Endometrium (tissue), 2 donors: ENCODE results near the gene TNRC18.
A peak's percentile ranks its signal among the peaks of the same experiment; 100 is the strongest.

Source experiments
- FAIRE-seq: peaks from 2 replicates; lab custom pipeline; 2012; peaks lifted over from hg19 to GRCh38; lab: Jason Lieb, UNC
- donor health status: control.
- donor health status: control.

The TNRC18 gene

DNA sequence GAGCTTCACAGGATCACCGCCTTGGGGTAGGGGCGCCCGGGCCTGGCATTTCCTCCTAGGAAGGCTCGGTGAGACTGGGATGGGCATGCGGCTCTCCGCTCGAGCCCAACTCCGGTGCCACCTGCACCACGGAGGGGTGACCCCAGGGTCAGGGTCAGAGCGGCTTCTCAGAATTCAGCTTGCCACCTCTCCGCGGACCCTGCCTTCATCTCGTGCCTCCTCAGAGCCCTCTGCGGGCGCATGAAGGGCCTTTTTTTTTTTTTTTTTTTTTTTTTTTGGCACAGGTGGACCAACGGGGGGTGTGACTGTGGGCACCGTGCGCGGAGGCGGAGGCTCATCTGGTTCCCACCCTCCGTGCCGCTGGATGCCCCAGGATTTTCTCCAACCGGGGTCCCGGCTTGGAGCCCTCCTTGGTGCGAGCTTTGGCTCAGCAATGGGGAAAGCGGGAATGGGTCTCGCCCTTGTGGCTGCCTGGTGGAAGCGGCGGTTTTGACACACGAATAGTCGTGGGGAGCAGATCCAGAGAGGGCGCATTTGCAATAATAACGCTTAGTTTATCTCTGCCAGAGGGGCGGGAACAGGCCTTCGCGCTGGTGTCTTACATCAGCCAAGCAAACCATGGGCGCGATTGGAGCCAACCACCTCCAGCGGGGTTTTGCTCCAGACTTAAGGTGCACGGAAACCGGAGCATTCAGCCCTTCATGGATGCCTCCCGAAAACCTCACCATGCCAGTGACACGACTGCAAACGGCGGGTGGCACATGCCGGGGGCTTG, 5.0 kb upstream of the TNRC18 start:
- no peak for FAIRE-seq

DNA sequence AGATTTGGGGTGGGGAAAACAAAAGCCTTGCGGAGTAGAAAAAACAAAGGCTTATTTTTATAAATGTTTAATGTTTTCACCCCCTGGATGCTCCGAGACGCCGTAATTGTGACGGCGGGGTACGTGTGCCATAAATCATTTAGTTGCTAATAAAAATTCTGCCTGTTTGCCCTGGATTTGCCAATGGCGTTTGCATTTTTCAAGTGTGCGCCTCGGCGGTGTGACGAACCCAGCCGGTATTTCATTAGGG, 2.5 kb upstream of the TNRC18 start:
- FAIRE-seq: no peak

DNA sequence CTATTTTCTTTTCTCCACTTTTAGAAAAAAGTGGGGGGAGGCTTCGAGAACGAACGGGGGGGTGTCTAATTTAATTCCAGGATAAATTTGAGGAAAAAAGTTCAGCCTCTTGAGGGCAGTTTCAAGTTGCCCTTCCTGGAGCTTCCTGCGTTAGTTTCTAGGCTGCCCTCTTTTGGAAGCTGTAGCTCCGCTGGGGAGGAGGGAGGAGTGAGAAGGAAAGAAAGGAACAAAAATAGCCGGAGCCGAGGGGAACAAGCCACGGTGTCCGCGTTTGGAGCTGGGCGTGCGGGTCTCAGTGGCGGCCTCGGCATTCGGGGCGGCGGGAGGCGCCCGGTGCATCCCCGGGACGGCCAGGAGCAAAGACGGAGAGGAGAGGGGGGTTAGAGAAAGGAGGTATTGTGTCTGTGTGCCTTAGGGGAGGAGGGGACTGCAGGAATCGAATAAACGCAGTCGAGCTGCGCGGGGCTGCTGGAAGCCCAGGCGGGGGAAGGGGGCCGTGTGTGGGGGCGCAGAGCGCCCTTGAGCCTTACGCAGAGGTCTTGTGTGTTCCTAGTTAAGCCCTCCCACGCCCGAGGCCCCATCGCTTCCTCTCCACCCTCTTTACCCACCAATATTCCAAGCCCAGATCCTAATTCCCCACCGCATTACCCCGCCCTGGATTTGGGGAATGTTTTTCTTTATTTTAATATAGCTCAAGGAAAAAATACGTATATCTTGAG, 2.0 kb upstream of the TNRC18 start:
- FAIRE-seq: peak; percentile 51

DNA sequence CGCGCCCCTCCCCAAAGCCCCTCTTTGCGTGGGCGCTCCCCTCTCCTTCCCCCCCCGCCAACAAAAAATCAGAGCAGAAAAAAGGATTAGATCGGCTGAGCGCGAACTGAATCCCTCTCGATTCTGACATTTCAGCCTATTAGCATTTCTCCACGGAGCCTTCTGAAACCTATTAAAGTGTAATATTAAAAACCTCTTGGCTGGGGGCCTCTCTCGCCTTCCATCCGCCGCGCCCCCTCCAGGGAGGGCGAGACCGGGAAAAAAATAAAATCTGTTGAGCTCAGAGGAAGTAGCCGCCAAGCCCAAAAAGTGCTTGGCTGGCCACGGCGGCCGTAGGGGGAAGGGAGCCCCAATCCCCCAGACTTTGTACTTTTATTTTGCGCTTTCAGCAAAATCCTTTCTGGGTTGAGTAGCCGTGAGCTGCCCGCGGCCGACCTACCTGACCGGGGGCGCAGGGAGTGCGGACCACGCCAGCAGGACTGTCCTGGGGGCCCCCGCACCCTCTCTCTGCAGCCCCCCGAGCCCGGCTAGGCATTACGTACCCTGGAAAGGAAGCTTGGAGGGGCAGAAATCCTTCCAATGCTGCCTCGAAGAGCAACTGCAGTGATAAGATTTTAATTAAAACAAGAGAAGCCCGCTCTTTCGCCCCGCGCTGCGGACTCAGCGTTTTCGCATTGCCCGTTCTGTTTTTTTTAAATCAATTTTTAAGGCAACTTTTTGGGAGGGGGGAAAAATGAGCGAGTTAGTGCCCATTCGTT, 1.3 kb upstream of the TNRC18 start:
- no peak for FAIRE-seq

DNA sequence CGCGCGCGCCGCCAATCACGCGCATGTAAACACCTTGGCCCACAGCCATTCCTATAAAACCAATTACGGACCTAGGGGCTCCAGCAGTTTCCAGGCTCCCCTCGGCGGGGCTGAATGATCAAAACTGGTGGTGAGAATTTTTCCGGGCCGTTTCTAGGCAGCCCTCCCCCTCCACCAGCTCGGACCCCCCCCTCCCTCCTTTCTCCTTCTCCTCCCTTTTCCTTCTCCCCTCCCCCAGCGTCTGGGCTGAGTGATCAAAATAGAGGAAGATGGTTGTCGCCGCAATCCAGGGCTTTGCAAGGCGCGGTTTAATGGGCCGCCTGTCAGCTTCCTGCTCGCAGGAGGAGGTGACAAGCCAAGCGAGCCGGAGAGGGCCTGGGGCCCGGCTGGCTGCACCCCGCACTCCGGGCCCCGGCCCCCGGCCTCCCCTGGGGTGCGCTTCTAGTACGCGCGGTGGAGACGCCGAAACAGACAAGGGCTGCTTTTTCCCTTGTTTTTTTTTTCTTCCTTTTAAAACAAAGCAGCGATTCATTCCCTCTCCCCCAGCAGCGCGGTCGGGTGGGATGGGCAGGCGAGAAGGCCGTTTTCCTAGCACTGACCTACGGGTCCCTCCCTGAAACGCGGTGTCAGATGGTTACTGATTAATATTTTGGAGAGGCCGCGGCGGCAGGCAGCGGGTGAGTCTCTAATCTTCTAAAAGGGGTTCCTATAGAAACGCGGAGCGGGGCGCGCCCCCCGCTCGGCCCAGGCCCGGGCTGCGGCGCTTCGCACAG, 528 bp upstream of the TNRC18 start:
- FAIRE-seq: no peak

DNA sequence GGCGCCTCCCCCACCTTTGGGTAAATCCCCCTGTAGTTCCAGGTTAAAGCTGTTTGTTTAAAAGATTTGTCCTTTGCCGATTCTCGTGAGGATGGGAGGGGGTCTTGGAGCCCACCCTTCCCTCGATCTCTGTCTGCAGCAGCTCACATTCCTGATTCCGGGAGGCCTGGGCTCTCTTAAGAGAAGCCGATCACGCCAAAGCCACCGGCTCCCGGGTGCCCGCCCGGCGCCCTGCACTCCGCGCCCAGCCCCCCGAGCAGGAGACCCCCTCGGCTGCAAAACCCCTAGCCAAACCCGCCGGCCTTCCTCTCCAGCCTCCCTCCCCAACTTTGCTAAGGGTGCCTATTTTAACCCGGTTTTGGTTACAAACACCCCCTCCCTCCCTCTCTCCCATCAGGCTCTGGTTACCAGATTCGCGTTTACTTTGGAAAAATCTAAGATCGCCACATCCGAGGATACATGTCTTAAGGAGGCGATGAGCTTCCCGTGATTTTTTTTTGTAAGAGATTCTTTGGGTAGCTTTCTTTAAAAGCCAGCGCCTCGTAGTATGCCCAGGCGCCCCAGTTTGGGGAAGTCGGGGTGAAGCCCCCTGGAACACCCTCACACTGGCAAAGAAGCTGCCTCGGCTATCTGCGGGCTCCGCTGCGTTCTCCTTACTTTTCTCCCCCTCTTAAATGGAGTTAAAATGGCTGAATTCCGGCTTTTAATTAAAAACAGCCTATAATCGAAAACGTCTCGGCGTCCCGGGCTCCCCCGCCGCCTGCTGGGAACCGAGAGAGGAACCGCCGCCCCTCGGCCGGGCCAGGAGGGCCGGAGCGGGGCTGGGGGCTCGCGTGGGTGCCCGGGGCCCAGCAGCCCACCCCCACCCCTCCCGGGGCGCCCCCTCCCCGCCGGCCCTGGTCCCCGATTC, 983 bp downstream of the TNRC18 start:
- no peak for FAIRE-seq

DNA sequence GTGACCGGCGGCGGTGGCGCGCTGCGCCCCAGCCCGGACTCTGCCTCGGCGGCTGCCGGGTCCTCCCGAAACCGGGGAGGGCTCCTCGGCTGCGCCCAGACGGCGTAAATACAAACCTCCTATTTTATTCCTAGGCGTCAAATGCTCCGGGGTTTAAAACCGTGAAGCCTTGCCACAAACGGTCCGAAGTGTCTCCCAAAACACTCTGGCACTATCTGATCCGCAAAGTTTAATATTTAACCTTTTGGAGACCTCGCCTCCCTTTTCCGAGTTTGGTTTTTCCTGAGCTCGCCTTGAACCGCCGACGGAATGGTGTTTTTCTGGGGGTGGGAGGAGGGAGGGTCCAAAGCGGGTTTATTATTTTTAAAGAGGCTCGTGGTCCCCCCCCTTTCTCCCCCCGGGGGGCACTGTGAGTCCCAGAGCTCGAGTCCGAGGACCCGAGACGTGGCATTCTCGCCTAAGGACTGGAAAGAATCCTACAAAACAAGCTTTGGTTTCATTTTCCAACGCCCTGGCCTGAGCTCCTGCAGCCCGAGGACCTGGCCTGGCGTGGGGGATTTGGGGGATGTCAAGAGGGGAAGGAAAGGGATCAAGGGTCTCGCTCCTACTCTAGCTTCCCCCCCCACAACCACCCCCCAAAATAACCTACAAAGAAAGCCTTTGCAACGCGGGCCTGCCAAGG, 1.8 kb downstream of the TNRC18 start:
- FAIRE-seq: no peak

DNA sequence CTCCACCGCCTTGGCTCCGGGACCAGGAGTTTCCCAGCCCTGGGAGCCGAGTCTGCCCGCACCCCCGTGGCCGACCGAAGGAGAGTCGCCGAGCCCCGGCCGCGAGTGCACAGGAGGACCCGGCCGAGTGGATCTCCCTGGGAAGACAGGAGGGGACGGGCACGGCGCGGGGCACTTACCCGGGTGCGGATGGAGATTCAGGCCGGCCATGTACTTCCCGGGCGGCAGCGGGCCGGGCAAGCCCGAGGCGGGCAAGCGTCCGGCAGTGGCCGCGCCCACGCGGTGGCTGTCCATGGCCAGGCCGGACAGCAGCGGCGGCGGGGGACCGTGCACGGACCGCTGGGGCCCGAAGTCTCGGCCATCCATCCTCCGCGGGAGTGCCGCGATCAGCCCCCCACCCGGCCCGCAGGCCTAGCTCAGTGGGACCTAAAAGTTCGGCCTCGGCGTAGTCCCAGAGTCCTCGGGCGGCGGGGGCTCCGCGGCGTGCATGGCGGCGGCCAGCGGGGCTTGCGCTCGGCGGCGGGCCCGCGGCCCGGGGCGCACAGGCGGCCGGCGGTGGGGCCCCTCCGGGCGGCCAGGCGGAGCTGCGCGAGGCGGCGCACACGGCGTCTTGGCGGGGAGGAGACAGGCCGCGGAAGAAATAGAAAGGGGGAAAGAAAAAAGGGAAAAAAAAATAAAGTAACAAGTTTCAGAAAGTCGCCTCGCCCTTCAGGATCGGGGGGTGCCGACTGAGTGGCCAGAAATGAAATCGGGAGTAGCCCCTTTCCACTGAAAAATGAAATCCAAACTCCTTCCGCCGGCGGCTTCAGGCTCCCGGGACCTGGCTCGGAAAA, 2.5 kb downstream of the TNRC18 start:
- no peak for FAIRE-seq

DNA sequence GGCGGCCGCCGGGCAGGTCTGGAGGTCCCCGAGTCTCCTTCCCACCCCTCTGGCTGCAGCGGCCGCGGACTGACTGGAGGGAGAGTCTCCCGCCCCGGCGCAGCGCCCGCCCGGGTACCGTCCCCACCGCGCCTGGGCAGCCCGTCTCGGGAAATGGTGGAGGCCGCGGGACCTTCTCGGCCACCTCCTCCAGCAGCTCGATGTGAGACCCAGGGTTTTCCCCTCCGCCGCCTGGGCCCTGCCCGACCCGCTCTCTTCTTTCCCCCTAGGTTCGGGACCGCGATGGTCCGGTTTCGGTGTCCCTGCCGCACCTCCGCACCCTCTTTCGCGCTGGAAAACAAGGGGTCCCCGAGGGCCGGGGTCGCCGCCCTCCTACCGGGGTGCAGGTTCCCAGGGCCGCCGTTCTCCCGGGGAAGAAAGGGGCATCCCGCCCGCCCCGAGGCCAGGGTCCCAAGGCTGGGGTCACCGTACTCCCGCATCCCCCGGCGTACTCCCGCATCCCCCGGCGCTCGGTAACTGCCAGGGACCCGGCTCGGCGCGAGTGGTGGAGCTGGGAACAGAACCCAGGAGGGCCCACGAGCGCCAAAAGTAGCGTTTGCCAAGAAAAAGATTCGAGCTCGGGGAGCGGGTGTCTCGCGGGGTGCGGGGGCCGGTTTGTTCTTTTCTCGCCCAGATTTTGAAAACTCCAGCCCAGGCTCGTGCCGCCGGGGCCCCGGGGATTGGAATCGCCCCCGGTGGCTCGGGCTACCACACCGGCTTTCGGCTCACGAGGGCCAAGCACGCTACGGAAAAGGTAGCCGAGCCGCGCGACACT, 3.4 kb downstream of the TNRC18 start:
- no peak for FAIRE-seq

DNA sequence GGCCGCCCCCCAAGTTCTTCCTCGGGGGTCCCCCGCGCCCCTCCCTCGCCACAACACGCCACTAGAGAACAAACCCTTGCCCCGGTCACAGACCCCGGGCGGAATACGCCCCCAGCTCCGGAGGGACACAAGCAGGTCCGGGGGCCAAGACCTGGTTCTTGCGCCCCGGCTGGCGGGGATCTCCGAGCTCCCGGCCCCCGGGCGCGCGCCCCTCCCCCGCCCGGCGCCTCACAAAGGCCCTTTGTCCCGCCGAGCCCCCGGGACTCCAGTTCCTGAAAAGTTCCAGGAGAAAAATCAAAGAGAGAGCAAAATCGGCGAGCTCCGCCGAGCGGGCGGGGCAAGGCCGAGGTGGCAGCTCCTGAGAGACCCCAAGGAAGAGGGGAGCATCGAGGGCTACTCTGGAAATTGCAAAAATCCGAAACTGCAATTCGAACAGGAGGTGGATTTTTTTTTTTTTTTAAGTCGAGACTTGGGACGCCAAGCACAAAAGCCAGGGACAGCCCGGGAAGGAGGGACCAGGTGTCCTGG, 4.0 kb downstream of the TNRC18 start:
- FAIRE-seq: no peak

DNA sequence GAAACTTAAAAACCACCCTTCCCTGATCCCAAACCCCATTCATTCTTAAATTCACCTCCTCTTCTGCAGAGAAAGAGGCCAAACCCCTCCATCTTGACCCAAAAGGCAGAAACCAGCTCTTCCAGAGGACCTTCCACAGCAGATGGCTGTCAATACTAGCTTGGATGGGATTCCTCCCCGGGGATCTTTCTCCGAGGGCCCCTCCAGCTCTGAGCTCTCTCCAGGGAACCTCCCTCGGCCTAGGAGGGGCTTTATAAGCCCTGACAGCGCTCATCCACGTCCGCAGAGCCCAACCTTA, 5.4 kb downstream of the TNRC18 start:
- FAIRE-seq: no peak

DNA sequence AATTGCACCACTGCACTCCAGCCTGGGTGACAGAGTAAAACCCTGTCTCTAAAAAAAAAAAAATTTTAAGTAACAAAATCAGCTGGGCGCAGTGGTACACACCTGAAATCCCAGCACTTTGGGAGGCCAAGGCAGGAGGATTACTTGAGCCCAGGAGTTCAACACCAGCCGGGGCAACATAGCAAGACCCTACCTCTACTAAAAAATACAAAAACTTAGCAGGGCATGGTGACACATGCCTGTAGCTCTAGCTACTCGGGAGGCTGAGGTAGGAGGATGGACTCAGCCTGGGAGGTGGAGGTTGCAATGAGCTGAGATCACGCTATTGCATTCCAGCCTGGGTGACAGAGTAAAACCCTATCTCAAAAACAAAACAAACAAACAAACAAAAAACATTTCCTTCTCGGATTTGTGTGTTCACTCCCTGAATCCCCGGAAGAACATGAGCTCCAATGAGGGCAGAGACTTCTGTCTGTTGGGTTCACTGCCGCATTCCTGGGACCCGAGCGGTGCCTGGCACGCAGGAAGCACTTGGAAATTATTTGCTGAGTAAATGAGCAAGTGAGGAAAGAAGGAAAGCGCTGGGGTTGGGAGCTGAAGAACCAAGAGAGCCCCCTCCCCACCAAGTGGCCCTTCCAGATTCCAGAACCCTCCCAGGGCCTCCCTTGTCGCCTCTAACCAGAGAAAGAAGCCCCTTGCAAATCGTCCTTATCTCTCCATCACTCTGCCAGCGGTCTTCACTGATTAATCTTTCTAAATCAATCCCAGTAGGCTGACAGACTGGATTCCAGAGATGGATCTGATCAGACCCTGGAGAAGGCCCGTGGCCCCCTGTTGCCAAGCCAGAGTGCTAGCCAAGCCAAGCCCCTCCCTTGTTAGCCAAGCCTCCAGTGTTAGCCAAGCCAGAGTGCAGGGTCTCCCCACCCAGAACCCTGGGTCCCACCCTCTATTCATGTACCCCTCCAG, 6.2 kb downstream of the TNRC18 start:
- no peak for FAIRE-seq

DNA sequence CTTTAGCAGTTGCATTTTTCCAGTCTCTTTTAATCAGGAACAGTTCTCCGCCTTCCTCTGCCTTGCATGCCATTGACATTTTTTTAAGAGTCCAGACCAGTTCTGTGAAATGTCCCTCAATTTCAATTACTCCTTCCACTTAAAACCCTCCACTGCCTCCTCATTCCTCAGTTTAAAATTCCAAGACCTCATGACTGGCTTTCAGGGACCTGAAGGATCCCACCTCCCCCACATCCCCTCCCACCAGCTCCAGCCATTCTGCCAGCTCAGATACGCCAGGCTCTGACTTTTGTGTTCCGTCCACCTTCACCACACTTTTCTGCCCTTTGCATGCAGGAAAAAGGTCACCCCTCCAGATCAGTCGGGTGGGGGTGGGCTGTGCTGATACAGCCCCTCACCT, 8.7 kb downstream of the TNRC18 start:
- FAIRE-seq: no peak

DNA sequence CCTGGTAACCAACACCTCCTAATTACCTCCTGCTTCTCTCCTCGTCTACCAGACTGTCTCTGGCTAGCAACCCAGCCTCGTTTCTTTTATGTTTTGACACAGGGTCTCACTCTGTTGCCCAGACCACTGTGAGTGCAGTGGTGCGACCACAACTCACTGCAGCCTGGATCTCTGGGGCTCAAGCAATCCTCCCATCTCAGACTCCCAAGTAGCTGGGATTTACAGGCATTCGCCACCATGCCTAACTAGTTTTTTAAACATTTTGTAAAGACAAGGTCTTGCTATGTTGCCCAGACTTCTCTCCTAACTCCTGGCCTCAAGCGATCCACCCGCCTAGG, 10.2 kb downstream of the TNRC18 start:
- no peak for FAIRE-seq

DNA sequence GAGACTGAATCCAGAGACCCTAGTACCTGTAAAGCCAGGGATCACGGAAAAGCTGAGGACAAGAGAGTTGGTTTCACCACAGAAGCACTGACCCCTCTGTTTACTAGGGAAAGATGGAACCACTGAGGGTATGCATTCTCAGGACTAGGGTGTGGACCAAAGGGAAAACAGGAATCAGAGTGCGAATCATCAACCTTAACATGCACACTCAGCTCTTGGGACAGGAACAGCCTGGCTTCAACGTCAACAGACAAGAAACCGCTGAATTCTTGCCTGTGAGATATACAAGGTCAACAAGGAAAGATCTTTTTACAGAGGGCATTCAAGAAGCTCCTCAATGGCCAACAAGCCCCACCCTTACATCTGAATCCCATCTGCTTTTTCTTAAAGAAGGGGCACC, 14.9 kb downstream of the TNRC18 start:
- no peak for FAIRE-seq

DNA sequence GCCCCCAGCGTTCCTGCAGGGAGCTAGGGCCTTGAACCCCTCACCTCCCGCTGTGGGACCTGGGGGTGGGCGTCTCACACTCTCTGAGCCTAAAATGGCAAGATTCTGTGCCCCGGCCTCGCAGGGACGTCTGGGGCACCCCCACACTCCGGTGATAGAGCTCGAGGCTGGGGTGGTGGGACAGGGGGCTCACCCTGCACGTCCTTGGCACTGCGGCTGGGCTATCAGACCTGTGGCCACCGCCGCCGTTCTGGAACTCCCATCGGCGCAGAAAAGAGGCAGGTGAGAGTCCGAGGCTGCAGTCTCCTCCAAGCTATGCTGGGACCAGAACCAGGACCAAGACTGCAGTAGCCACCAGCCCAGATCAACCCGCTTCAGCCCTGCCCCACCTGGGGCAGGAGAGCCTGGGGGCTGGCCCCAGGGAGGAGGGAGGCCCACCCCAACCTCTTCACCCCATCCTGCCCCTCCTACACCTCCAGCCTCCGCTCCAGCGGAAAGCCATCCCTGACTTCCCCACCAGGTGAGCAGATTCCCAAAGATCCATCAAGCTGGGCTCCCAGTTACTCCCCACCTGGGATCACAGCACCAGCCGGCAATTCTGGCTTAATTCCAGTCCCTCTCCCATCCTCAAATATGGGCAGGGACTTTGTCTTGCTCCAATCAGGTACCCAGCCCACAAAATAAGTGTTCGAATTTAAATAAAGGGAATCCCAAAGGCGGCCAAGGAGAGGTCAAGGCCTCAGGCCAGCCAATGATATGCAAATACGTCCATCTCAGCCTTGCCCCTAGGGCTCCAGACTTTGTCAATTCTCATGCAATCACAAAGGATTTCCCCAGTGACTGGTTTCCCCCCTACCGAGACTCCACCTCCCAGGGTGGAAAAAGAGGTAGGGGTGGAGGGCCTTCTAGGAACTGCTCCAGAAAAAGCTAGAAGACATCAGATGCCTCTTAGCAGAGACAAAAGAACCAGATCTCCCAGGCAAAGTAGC, 16.4 kb downstream of the TNRC18 start:
- no peak for FAIRE-seq

DNA sequence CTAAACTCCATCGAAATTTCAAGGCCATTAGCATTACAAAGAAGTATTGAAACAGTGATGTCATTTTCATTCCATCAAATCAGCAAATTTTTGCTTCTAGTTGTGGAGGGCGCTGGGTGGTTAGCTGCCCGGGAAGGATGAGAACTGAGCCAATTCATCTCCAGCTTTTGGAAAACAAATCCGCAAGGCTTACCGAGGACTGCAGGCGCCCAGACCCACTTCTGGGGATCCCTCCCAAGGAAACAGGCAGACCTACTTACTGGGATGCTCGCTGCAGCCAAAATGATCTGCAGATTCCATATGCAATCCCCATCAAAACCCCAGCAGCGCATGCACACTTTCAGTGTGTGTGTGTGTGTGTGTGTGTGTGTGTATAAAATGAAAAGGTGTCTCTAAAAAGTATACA, 19.2 kb downstream of the TNRC18 start:
- no peak for FAIRE-seq
